DND-41 (cell line): Measurements from ENCODE around the gene SIRT7.

ENCODE experiments used
- ATAC-seq: fragments of 200-7000 bp; cut with Tn5 transposase; 3 replicates; pipeline ENCODE4 v1.9.1; 2021; ENCODE audit warnings: low read depth; ENCODE audit not compliant: insufficient read depth
- DNase-seq: peaks from one replicate; pipeline ENCODE4 v3.0.0-alpha.2; 2020
- H2AFZ ChIP-seq: 2 replicates; pipeline ENCODE4 v1.6.0; 2012; ENCODE audit warnings: low read depth, low read length
- H3K27ac ChIP-seq: 2 replicates; pipeline ENCODE4 v1.5.1; 2012; ENCODE audit warnings: low read length, inconsistent platforms
- H3K27me3 ChIP-seq: fragments of 200-600 bp; sonication (generic); 2 replicates; pipeline ENCODE4 v1.6.0; 2012; ENCODE audit warnings: low read length, mild to moderate bottlenecking, inconsistent platforms; ENCODE audit not compliant: insufficient read depth, poor library complexity
- H3K36me3 ChIP-seq: 2 replicates; pipeline ENCODE4 v1.5.1; 2012; ENCODE audit warnings: low read length, inconsistent platforms; ENCODE audit not compliant: insufficient read depth
- H3K4me1 ChIP-seq: 2 replicates; pipeline ENCODE4 v1.5.1; 2012; ENCODE audit warnings: mild to moderate bottlenecking, low read length; ENCODE audit not compliant: insufficient read depth
- H3K4me2 ChIP-seq: 2 replicates; pipeline ENCODE4 v1.6.0; 2012; ENCODE audit warnings: mild to moderate bottlenecking, moderate library complexity, low read length, inconsistent platforms; ENCODE audit not compliant: insufficient read depth
- H3K4me3 ChIP-seq, 2 experiments: fragments of 200-600 bp in 1 of 2; shearing (Covaris generic) in 1 of 2; 2 replicates each; pipeline ENCODE4 v1.5.1; 2012 to 2016; ENCODE audit warnings: inconsistent platforms in 2 of 2, low read length in 2 of 2, mild to moderate bottlenecking in 2 of 2, low read depth in 1 of 2, moderate library complexity in 1 of 2
- H3K79me2 ChIP-seq: 2 replicates; pipeline ENCODE4 v1.6.0; 2012; ENCODE audit warnings: low read length, inconsistent platforms; ENCODE audit not compliant: insufficient read depth
- H3K9ac ChIP-seq: 2 replicates; pipeline ENCODE4 v1.6.0; 2012; ENCODE audit warnings: low read depth, mild to moderate bottlenecking, inconsistent platforms, low read length, moderate library complexity
- H3K9me3 ChIP-seq: 2 replicates; pipeline ENCODE4 v1.5.1; 2012; ENCODE audit warnings: low read length, moderate library complexity, mild to moderate bottlenecking, inconsistent platforms; ENCODE audit not compliant: insufficient read depth, severe bottlenecking
- H4K20me1 ChIP-seq: 2 replicates; pipeline ENCODE4 v1.6.0; 2012; ENCODE audit warnings: low read length; ENCODE audit not compliant: insufficient read depth
- CTCF ChIP-seq: IDR thresholded peaks from 2 replicates; pipeline ENCODE4 v1.5.1; 2012; ENCODE audit warnings: borderline replicate concordance, low read length, moderate library complexity, mild to moderate bottlenecking; ENCODE audit not compliant: poor library complexity, severe bottlenecking; ENCODE audit errors: extremely low read depth
- EZH2 ChIP-seq: IDR thresholded peaks from 3 replicates; pipeline ENCODE4 v1.6.1; 2012; ENCODE audit warnings: borderline replicate concordance, low read depth, mild to moderate bottlenecking, moderate library complexity, low read length, inconsistent platforms; ENCODE audit not compliant: severe bottlenecking

SIRT7 gene

GRCh38 chr17:81942167-81942553 lies 24.2 kb upstream of the SIRT7 start:
- Histone ChIP-seq H2AFZ (no peak overlapping the region), H3K36me3 (no peaks in the 10 kb centered on the region), H3K4me3 (no peak overlapping the region), H3K9me3 (no peaks in the 10 kb centered on the region), H3K79me2 (no peaks in the 10 kb centered on the region), H3K27ac (no peak overlapping the region), H3K4me1 (no peaks in the 10 kb centered on the region), H3K9ac (no peak overlapping the region), H3K4me2 (no peak overlapping the region), H3K27me3 (no peaks in the 10 kb centered on the region), H4K20me1 (no peaks in the 10 kb centered on the region)
- ATAC-seq (no peak), DNase-seq (no peak)
- no peak for TF ChIP-seq CTCF
- TF ChIP-seq EZH2: no peak

GRCh38 chr17:81941484-81942166 lies 23.6 kb upstream of the SIRT7 start:
- no peak for TF ChIP-seq EZH2
- TF ChIP-seq CTCF: no peak
- H3K27ac ChIP-seq: no peak overlapping the region
- no peak overlapping the region for H3K4me2 ChIP-seq
- no peak overlapping the region for H3K9ac ChIP-seq
- no peaks in the 10 kb centered on the region for H3K79me2 ChIP-seq
- H3K36me3 ChIP-seq: no peaks in the 10 kb centered on the region
- no peaks in the 10 kb centered on the region for H3K9me3 ChIP-seq
- ATAC-seq (no peak), DNase-seq (no peak)
- H2AFZ ChIP-seq: no peak overlapping the region
- no peak overlapping the region for H3K4me3 ChIP-seq
- no peaks in the 10 kb centered on the region for H4K20me1 ChIP-seq
- no peaks in the 10 kb centered on the region for H3K27me3 ChIP-seq
- no peaks in the 10 kb centered on the region for H3K4me1 ChIP-seq

- Histone ChIP-seq H3K79me2 (no peaks in the 10 kb centered on the region), H2AFZ (no peak overlapping the region), H3K9me3 (no peaks in the 10 kb centered on the region), H4K20me1 (no peaks in the 10 kb centered on the region), H3K27ac (no peak overlapping the region), H3K4me2 (no peak overlapping the region), H3K36me3 (no peaks in the 10 kb centered on the region), H3K9ac (no peak overlapping the region), H3K4me1 (no peaks in the 10 kb centered on the region), H3K27me3 (no peaks in the 10 kb centered on the region), H3K4me3 (no peak overlapping the region)
- ATAC-seq: no peak; the same call in 2 of the 3 replicates
- no peak for DNase-seq
- TF ChIP-seq EZH2 (no peak), CTCF (no peak)
Observed at GRCh38 chr17:81940538-81941483, 22.8 kb upstream of the SIRT7 start.
